Activated T-cell treated with anti-CD3 and anti-CD28 coated beads, Interleukin-2, amount 50 U/mL, for 48 hours (primary cell): ENCODE data around the gene GRIN2D.

Experiments
- DNase-seq, 2 experiments: peaks; one replicate each; pipeline ENCODE4 v3.0.0-alpha.2; 2020

GRIN2D gene

DNA sequence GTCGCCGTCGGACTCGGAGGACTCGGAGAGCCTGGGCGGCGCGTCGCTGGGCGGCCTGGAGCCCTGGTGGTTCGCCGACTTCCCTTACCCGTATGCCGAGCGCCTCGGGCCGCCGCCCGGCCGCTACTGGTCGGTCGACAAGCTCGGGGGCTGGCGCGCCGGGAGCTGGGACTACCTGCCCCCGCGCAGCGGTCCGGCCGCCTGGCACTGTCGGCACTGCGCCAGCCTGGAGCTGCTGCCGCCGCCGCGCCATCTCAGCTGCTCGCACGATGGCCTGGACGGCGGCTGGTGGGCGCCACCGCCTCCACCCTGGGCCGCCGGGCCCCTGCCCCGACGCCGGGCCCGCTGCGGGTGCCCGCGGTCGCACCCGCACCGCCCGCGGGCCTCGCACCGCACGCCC lies 49.8 kb downstream of the GRIN2D start:
- peak in 1 of 2 experiments; percentile 26 for DNase-seq
